Mesenchymal stem cell (in vitro differentiated cells and primary cell): ENCODE data around the gene GPATCH2.

ENCODE experiments used
- DNase-seq: peaks from one replicate; pipeline ENCODE4 v3.0.0-alpha.2; 2013
- H2AFZ ChIP-seq: one replicate; pipeline ENCODE4 v1.6.1; 2013; ENCODE audit warnings: low read depth, mild to moderate bottlenecking, control low read depth, inconsistent platforms, low read length, moderate library complexity
- H2AK5ac ChIP-seq: 2 replicates; pipeline ENCODE4 v1.6.1; 2013; ENCODE audit warnings: low read length, moderate library complexity, mild to moderate bottlenecking, inconsistent platforms; ENCODE audit not compliant: severe bottlenecking
- H2BK120ac ChIP-seq: one replicate; pipeline ENCODE4 v1.6.1; 2013; ENCODE audit warnings: low read depth, mild to moderate bottlenecking, inconsistent platforms, low read length, moderate library complexity
- H2BK12ac ChIP-seq, 2 experiments: one replicate each; pipeline ENCODE4 v1.6.1; 2013; ENCODE audit warnings: inconsistent platforms in 2 of 2, low read length in 2 of 2, mild to moderate bottlenecking in 2 of 2, moderate library complexity in 2 of 2, control low read depth in 1 of 2
- H2BK15ac ChIP-seq: one replicate; pipeline ENCODE4 v1.6.1; 2013; ENCODE audit warnings: mild to moderate bottlenecking, low read depth, inconsistent platforms; ENCODE audit not compliant: poor library complexity, severe bottlenecking
- H2BK5ac ChIP-seq: 2 replicates; pipeline ENCODE4 v1.6.1; 2013; ENCODE audit warnings: low read depth, mild to moderate bottlenecking, low read length, control low read depth, inconsistent platforms; ENCODE audit not compliant: poor library complexity, severe bottlenecking
- H3K14ac ChIP-seq, 2 experiments: one replicate each; pipeline ENCODE4 v1.6.1; 2013; ENCODE audit warnings: inconsistent platforms in 2 of 2, low read length in 2 of 2, control low read depth in 1 of 2, mild to moderate bottlenecking in 1 of 2, moderate library complexity in 1 of 2
- H3K18ac ChIP-seq, 2 experiments: one replicate each; pipeline ENCODE4 v1.6.1; 2013; ENCODE audit warnings: inconsistent platforms in 2 of 2, low read length in 2 of 2, control low read depth in 1 of 2, low read depth in 1 of 2, mild to moderate bottlenecking in 1 of 2
- H3K23ac ChIP-seq, 2 experiments: one replicate each; pipeline ENCODE4 v1.6.1; 2013; ENCODE audit warnings: inconsistent platforms in 2 of 2, low read length in 2 of 2, mild to moderate bottlenecking in 2 of 2, moderate library complexity in 2 of 2, control low read depth in 1 of 2
- H3K27ac ChIP-seq: 2 replicates; pipeline ENCODE4 v1.5.1; 2013; ENCODE audit warnings: mild to moderate bottlenecking, moderate library complexity, low read length, control low read depth, inconsistent platforms; ENCODE audit not compliant: poor library complexity, severe bottlenecking
- H3K27me3 ChIP-seq, 2 experiments: 2 replicates each; pipeline versions ENCODE4 v1.6.1 to v1.7.0; 2013; ENCODE audit warnings: low read length in 2 of 2, mild to moderate bottlenecking in 2 of 2, moderate library complexity in 2 of 2, control low read depth in 1 of 2, inconsistent platforms in 1 of 2; ENCODE audit not compliant: control insufficient read depth in 1 of 2, insufficient read depth in 1 of 2
- H3K36me3 ChIP-seq, 2 experiments: 2 replicates each; pipeline versions ENCODE4 v1.6.1 to v1.7.0; 2013; ENCODE audit warnings: low read length in 2 of 2, control low read depth in 1 of 2, inconsistent platforms in 1 of 2, low read depth in 1 of 2, mild to moderate bottlenecking in 1 of 2; ENCODE audit not compliant: insufficient read depth in 2 of 2, control insufficient read depth in 1 of 2
- H3K4ac ChIP-seq, 2 experiments: one replicate each; pipeline ENCODE4 v1.6.1; 2013; ENCODE audit warnings: inconsistent platforms in 2 of 2, low read length in 2 of 2, mild to moderate bottlenecking in 2 of 2, moderate library complexity in 2 of 2, control low read depth in 1 of 2, low read depth in 1 of 2
- H3K4me1 ChIP-seq: 2 replicates; pipeline ENCODE4 v1.6.1; 2013; ENCODE audit warnings: low read depth, low read length, control low read depth; ENCODE audit not compliant: control insufficient read depth, insufficient read depth
- H3K4me2 ChIP-seq: 2 replicates; pipeline ENCODE4 v1.6.1; 2013; ENCODE audit warnings: low read length, mild to moderate bottlenecking, inconsistent platforms; ENCODE audit not compliant: poor library complexity, severe bottlenecking
- H3K4me3 ChIP-seq, 2 experiments: 2 replicates each; pipeline versions ENCODE4 v1.5.1 to v1.7.0; 2013; ENCODE audit warnings: low read length in 2 of 2, mild to moderate bottlenecking in 2 of 2, control low read depth in 1 of 2, low read depth in 1 of 2; ENCODE audit not compliant: insufficient read depth in 1 of 2
- H3K79me1 ChIP-seq: replicated peaks from 2 replicates; pipeline ENCODE4 v1.6.1; 2013; ENCODE audit warnings: mild to moderate bottlenecking, control low read depth, low read length, inconsistent platforms; ENCODE audit not compliant: poor library complexity, severe bottlenecking
- H3K9ac ChIP-seq: 2 replicates; pipeline ENCODE4 v1.7.0; 2013; ENCODE audit warnings: mild to moderate bottlenecking, low read length, moderate library complexity
- H3K9me3 ChIP-seq: 2 replicates; pipeline ENCODE4 v1.7.0; 2013; ENCODE audit warnings: mild to moderate bottlenecking, low read length; ENCODE audit not compliant: control insufficient read depth
- H4K8ac ChIP-seq: one replicate; pipeline ENCODE4 v1.6.1; 2013; ENCODE audit warnings: inconsistent platforms, mild to moderate bottlenecking, low read length, moderate library complexity
- H4K91ac ChIP-seq: one replicate; pipeline ENCODE4 v1.6.1; 2013; ENCODE audit warnings: mild to moderate bottlenecking, low read length, inconsistent platforms
- WGBS: methylation state at CpG from one replicate; pipeline ENCODE4 v1.1.7; 2013; ENCODE audit warnings: mixed read lengths; 5-methylcytosine and 5-hydroxymethylcytosine counted together

The GPATCH2 gene

GRCh38 chr1:217393896-217394295 is 237.0 kb downstream of the GPATCH2 start:
- no peak overlapping the region for H2AFZ ChIP-seq
- no peaks in the 10 kb centered on the region for H3K79me1 ChIP-seq
- no peak overlapping the region for H3K23ac ChIP-seq
- no peak overlapping the region for H3K18ac ChIP-seq
- H2AK5ac ChIP-seq = no peak overlapping the region
- no peak overlapping the region for H2BK120ac ChIP-seq
- H2BK12ac ChIP-seq = no peak overlapping the region
- H3K27ac ChIP-seq = no peak overlapping the region
- no peak overlapping the region for H3K14ac ChIP-seq
- no peak overlapping the region for H4K8ac ChIP-seq
- no peak overlapping the region for H3K4me2 ChIP-seq
- H3K9ac ChIP-seq = no peak overlapping the region
- no peak overlapping the region for H2BK15ac ChIP-seq
- H3K4me3 ChIP-seq = no peak overlapping the region
- DNase-seq = no peak
- no peaks in the 10 kb centered on the region for H3K9me3 ChIP-seq
- 93% methylated on average over 1 of the region's 1 CpG for WGBS
- H3K4ac ChIP-seq = no peak overlapping the region
- no peaks in the 10 kb centered on the region for H3K36me3 ChIP-seq
- no peak overlapping the region for H4K91ac ChIP-seq
- H3K4me1 ChIP-seq = peaks cover 2% of the 10 kb centered on the region
- H2BK5ac ChIP-seq = no peak overlapping the region
- H3K27me3 ChIP-seq = no peaks in the 10 kb centered on the region

GRCh38 chr1:217392441-217392840 is 238.4 kb downstream of the GPATCH2 start:
- 98% methylated on average over 3 of the region's 3 CpGs for WGBS
- Histone ChIP-seq H4K8ac (no peak overlapping the region), H3K79me1 (no peaks in the 10 kb centered on the region), H3K23ac (no peak overlapping the region), H3K4me1 (peaks cover 2% of the 10 kb centered on the region), H2AFZ (no peak overlapping the region), H3K14ac (no peak overlapping the region), H2BK15ac (no peak overlapping the region), H3K4me2 (no peak overlapping the region), H2BK5ac (no peak overlapping the region), H3K18ac (no peak overlapping the region), H2AK5ac (no peak overlapping the region), H3K4me3 (no peak overlapping the region), H3K9me3 (no peaks in the 10 kb centered on the region), H3K27ac (no peak overlapping the region), H3K9ac (no peak overlapping the region), H3K36me3 (no peaks in the 10 kb centered on the region), H3K27me3 (no peaks in the 10 kb centered on the region), H3K4ac (no peak overlapping the region), H4K91ac (no peak overlapping the region), H2BK12ac (no peak overlapping the region), H2BK120ac (no peak overlapping the region)
- no peak for DNase-seq

GRCh38 chr1:217389895-217390294 is 241.0 kb downstream of the GPATCH2 start:
- no peak overlapping the region for H2AFZ ChIP-seq
- WGBS = 57% methylated on average over 2 of the region's 5 CpGs
- DNase-seq = no peak
- no peak overlapping the region for H3K4ac ChIP-seq
- no peak overlapping the region for H3K4me3 ChIP-seq
- peaks cover 2% of the 10 kb centered on the region for H3K4me1 ChIP-seq
- H3K18ac ChIP-seq = no peak overlapping the region
- H3K9me3 ChIP-seq = no peaks in the 10 kb centered on the region
- no peak overlapping the region for H4K8ac ChIP-seq
- no peak overlapping the region for H2BK120ac ChIP-seq
- H2BK5ac ChIP-seq = no peak overlapping the region
- H3K36me3 ChIP-seq = no peaks in the 10 kb centered on the region
- no peak overlapping the region for H3K23ac ChIP-seq
- H3K14ac ChIP-seq = no peak overlapping the region
- no peak overlapping the region for H2BK15ac ChIP-seq
- no peak overlapping the region for H2BK12ac ChIP-seq
- no peak overlapping the region for H3K9ac ChIP-seq
- no peak overlapping the region for H2AK5ac ChIP-seq
- no peaks in the 10 kb centered on the region for H3K27me3 ChIP-seq
- H3K27ac ChIP-seq = no peak overlapping the region
- no peak overlapping the region for H3K4me2 ChIP-seq
- H4K91ac ChIP-seq = no peak overlapping the region
- no peaks in the 10 kb centered on the region for H3K79me1 ChIP-seq

- WGBS = 89% methylated on average over 7 of the region's 9 CpGs
- H2AK5ac ChIP-seq = no peak overlapping the region
- no peak overlapping the region for H2BK12ac ChIP-seq
- DNase-seq = no peak
- H3K27ac ChIP-seq = no peak overlapping the region
- H2AFZ ChIP-seq = no peak overlapping the region
- H4K8ac ChIP-seq = no peak overlapping the region
- no peak overlapping the region for H3K23ac ChIP-seq
- no peaks in the 10 kb centered on the region for H3K9me3 ChIP-seq
- peaks cover 2% of the 10 kb centered on the region for H3K4me1 ChIP-seq
- no peak overlapping the region for H3K4me2 ChIP-seq
- no peak overlapping the region for H4K91ac ChIP-seq
- no peaks in the 10 kb centered on the region for H3K79me1 ChIP-seq
- no peak overlapping the region for H3K4me3 ChIP-seq
- H2BK5ac ChIP-seq = no peak overlapping the region
- no peak overlapping the region for H3K9ac ChIP-seq
- H2BK120ac ChIP-seq = no peak overlapping the region
- H3K4ac ChIP-seq = no peak overlapping the region
- no peaks in the 10 kb centered on the region for H3K36me3 ChIP-seq
- H3K18ac ChIP-seq = no peak overlapping the region
- H2BK15ac ChIP-seq = no peak overlapping the region
- H3K14ac ChIP-seq = no peak overlapping the region
- no peaks in the 10 kb centered on the region for H3K27me3 ChIP-seq
These were observed 242.3 kb downstream of the GPATCH2 start for GRCh38 chr1:217388522-217389065.
